PC-3 (cell line): ENCODE measurements around the gene PHYKPL. TPM values are rescaled to one million over a fixed set of nuclear protein-coding genes. Genes with fewer than 3 reads are reported as not detected.

Experiments
- ATAC-seq: fragments of 200-7000 bp; cut with Tn5 transposase; 2 replicates; pipeline ENCODE4 v1.9.1; 2020; ENCODE audit warnings: mild to moderate bottlenecking, moderate library complexity
- BruUV-seq: library from RNA; stranded (reverse); fragments of 400-500 nt; replicated peaks from 2 replicates; lab custom pipeline; 2021; lab: Mats Ljungman, UMichigan
- CTCF ChIA-PET: fragments of 300-600 bp; sonication (Branson Sonifier 250); formaldehyde crosslinking; loops from one replicate; lab custom pipeline; 2022; ENCODE audit warnings: antibody characterized with exemption; lab: Charles Lee
- POLR2A ChIA-PET: fragments of 300-600 bp; sonication (Branson Sonifier 250); formaldehyde crosslinking; loops from one replicate; lab custom pipeline; 2022; ENCODE audit warnings: antibody characterized with exemption; ENCODE audit not compliant: unreplicated experiment; lab: Charles Lee
- DNase-seq: peaks from one replicate; pipeline ENCODE4 v3.0.0-alpha.2; 2015
- H2AFZ ChIP-seq: fragments of 300-600 bp; sonication (generic); 2 replicates; pipeline ENCODE4 v1.6.0; 2016; ENCODE audit warnings: antibody characterized with exemption, low read length
- H3F3A ChIP-seq: fragments of 300-600 bp; sonication (generic); one replicate; pipeline ENCODE4 v1.6.0; 2017; ENCODE audit warnings: antibody characterized with exemption, low read length, control low read depth, mild to moderate bottlenecking; ENCODE audit not compliant: unreplicated experiment
- H3K27ac ChIP-seq: fragments of 300-600 bp; sonication (generic); 2 replicates; pipeline ENCODE4 v1.5.1; 2016; ENCODE audit warnings: mild to moderate bottlenecking, low read length
- H3K27me3 ChIP-seq: fragments of 300-600 bp; sonication (generic); 2 replicates; pipeline ENCODE4 v1.6.1; 2016; ENCODE audit warnings: low read length, mixed read lengths
- H3K36me3 ChIP-seq: fragments of 300-600 bp; sonication (generic); 2 replicates; pipeline ENCODE4 v1.6.1; 2016; ENCODE audit warnings: low read depth, mixed run types, low read length, mixed read lengths
- H3K4me1 ChIP-seq: fragments of 300-600 bp; sonication (generic); 2 replicates; pipeline ENCODE4 v1.5.1; 2016; ENCODE audit warnings: low read length; ENCODE audit not compliant: insufficient read depth
- H3K4me2 ChIP-seq: fragments of 300-600 bp; sonication (generic); 2 replicates; pipeline ENCODE4 v1.6.0; 2016; ENCODE audit warnings: low read length
- H3K4me3 ChIP-seq: fragments of 300-600 bp; sonication (generic); 2 replicates; pipeline ENCODE4 v1.5.1; 2016; ENCODE audit warnings: mild to moderate bottlenecking, low read length, mixed read lengths
- H3K79me2 ChIP-seq: fragments of 300-600 bp; sonication (generic); 2 replicates; pipeline ENCODE4 v1.6.1; 2017; ENCODE audit warnings: low read length, mixed read lengths
- H3K9ac ChIP-seq: fragments of 300-600 bp; sonication (generic); 2 replicates; pipeline ENCODE4 v1.6.0; 2016; ENCODE audit warnings: mild to moderate bottlenecking, low read length
- H3K9me2 ChIP-seq: fragments of 300-600 bp; sonication (generic); replicated peaks from 2 replicates; pipeline ENCODE4 v1.6.1; 2016; ENCODE audit warnings: mixed run types, low read length, mixed read lengths
- H3K9me3 ChIP-seq: fragments of 300-600 bp; sonication (generic); 2 replicates; pipeline ENCODE4 v1.6.1; 2016; ENCODE audit warnings: low read length, mixed read lengths
- H4K20me1 ChIP-seq: fragments of 300-600 bp; sonication (generic); 2 replicates; pipeline ENCODE4 v1.6.1; 2016; ENCODE audit warnings: low read length, mixed read lengths
- EZH2 ChIP-seq: fragments of 300-600 bp; sonication (generic); IDR thresholded peaks from one replicate; pipeline ENCODE4 v1.6.1; 2017; ENCODE audit warnings: antibody characterized with exemption, mild to moderate bottlenecking, low read length; ENCODE audit not compliant: unreplicated experiment
- EZH2phosphoT487 ChIP-seq: fragments of 300-600 bp; sonication (generic); IDR thresholded peaks from 2 replicates; pipeline ENCODE4 v1.6.1; 2018; ENCODE audit warnings: mild to moderate bottlenecking, antibody characterized with exemption, low read length, borderline replicate concordance
- intact Hi-C: fragments of 100-400 bp; cut with micrococcal nuclease; formaldehyde crosslinking; loops from 2 replicates; pipeline ENCODE4 v1.9.0; 2023
- total RNA-seq: library from RNA; depleted of rRNA; stranded (reverse); fragments of >200 nt; gene quantifications from 2 replicates; pipeline ENCODE4 v1.2.3, GENCODE V29; 2014
- TF ChIP-seq, protein P1 (sequence below): fragments of 300-600 bp; sonication (generic); conservative IDR thresholded peaks from 2 replicates; pipeline ENCODE4 v1.5.1; 2017; ENCODE audit warnings: antibody characterized with exemption, low read depth, mild to moderate bottlenecking, low read length

Gene PHYKPL
- total RNA-seq, 1 experiment from 2014 or later, result 31.2 TPM

DNA sequence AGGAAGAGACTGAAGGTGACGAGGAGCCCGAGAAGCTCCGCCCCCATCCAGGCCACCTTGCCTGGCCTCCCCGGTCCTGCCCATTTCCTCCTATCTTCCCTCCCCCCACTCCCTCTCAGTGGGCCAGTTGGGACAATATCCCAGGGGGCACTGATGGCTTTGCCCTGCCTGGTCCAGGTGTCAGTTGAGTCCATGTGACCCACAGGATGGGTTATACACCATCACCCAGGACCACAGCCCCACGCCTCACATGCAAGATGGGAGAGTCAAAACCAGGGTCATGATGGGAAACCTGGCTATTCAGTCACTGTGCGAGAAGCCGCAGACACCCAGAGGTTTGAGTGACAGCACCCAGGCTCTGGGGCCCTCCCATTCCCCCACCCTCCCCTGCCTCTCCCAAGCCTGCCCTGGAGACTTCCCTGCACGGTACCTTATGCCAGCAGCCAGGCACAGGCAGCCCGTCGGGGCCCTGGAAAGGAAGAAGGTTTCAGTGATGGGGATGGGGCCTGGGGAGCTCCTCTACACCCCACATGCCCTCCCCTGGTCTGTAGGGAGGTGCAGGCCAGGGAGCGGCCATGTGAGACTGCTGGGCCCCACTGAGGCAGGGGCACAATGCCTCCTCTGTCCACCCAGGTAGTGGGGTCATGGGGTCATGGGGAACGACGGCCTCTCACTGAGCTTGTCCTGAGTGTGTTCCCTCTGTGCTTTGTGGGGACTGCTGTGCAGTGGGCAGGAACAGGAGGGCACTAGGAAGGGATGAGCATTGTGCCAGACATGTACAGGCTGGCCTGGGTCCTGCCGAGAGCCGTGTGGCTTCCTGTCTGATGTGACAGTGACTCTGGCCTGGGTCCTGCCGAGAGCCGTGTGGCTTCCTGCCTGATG lies 6.3 kb upstream of the PHYKPL start:
- Histone ChIP-seq H3K9me2 (no peaks in the 10 kb centered on the region), H3K4me1 (peaks cover 9% of the 10 kb centered on the region; the same call in 1 of the 2 replicates), H3K27me3 (no peaks in the 10 kb centered on the region), H3K9me3 (no peaks in the 10 kb centered on the region), H3K79me2 (no peaks in the 10 kb centered on the region), H3K4me2 (no peak overlapping the region), H4K20me1 (no peaks in the 10 kb centered on the region), H3K27ac (no peak overlapping the region), H3K9ac (no peak overlapping the region), H3K36me3 (no peaks in the 10 kb centered on the region), H2AFZ (no peak overlapping the region), H3F3A (no peaks in the 10 kb centered on the region), H3K4me3 (no peak overlapping the region)
- intact Hi-C loops, result no loop called here
- CTCF ChIA-PET, result no interaction called here
- DNase-seq (no peak), ATAC-seq (no peak)
- POLR2A ChIA-PET, result no interaction called here
- TF ChIP-seq EZH2phosphoT487 (no peak), EZH2 (no peak)
- TF ChIP-seq, protein P1, sequence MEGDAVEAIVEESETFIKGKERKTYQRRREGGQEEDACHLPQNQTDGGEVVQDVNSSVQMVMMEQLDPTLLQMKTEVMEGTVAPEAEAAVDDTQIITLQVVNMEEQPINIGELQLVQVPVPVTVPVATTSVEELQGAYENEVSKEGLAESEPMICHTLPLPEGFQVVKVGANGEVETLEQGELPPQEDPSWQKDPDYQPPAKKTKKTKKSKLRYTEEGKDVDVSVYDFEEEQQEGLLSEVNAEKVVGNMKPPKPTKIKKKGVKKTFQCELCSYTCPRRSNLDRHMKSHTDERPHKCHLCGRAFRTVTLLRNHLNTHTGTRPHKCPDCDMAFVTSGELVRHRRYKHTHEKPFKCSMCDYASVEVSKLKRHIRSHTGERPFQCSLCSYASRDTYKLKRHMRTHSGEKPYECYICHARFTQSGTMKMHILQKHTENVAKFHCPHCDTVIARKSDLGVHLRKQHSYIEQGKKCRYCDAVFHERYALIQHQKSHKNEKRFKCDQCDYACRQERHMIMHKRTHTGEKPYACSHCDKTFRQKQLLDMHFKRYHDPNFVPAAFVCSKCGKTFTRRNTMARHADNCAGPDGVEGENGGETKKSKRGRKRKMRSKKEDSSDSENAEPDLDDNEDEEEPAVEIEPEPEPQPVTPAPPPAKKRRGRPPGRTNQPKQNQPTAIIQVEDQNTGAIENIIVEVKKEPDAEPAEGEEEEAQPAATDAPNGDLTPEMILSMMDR, result no peak
- no TSS peak for BruUV-seq

- DNase-seq, result no peak
- Histone ChIP-seq H4K20me1 (no peaks in the 10 kb centered on the region), H3K27me3 (no peaks in the 10 kb centered on the region), H3K9me2 (no peaks in the 10 kb centered on the region), H3K4me1 (peaks cover 9% of the 10 kb centered on the region; the same call in 1 of the 2 replicates), H3K27ac (no peak overlapping the region), H3K9ac (no peak overlapping the region), H2AFZ (no peak overlapping the region), H3K4me3 (no peak overlapping the region), H3K4me2 (no peak overlapping the region), H3K9me3 (no peaks in the 10 kb centered on the region), H3K79me2 (no peaks in the 10 kb centered on the region), H3K36me3 (no peaks in the 10 kb centered on the region), H3F3A (no peaks in the 10 kb centered on the region)
- no peak for ATAC-seq
- TF ChIP-seq, protein P1, result no peak
- TF ChIP-seq EZH2phosphoT487 (no peak), EZH2 (no peak)
- intact Hi-C loops, result no loop called here
- ChIA-PET POLR2A (no interaction called here), CTCF (no interaction called here)
- BruUV-seq, result no TSS peak
These were observed 5.7 kb upstream of the PHYKPL start for GRCh38 chr5:178238313-178238635.
